K562 (cell line): ENCODE results near the gene ANKRD13A. TPM values are rescaled to one million over a fixed set of nuclear protein-coding genes. Genes with fewer than 3 reads are reported as not detected.

Experiments
- ATAC-seq: fragments of 200-7000 bp; cut with Tn5 transposase; 3 replicates; pipeline ENCODE4 v1.9.1; 2020; ENCODE audit warnings: moderate library complexity
- BruUV-seq: library from RNA; stranded (reverse); fragments of 400-500 nt; replicated peaks from 2 replicates; lab custom pipeline; 2021; lab: Mats Ljungman, UMichigan
- CTCF ChIA-PET: fragments of 300-600 bp; formaldehyde crosslinking; extraction: SDS; loops from one replicate; lab custom pipeline; 2021; ENCODE audit warnings: low intra/inter-chr PET ratio; lab: Yijun Ruan, JAX
- POLR2A ChIA-PET: fragments of 300-600, 350-650 bp; sonication (Branson Sonifier 250); formaldehyde crosslinking; extraction: SDS; loops from one replicate; lab custom pipeline; 2021; ENCODE audit warnings: antibody characterized with exemption, inconsistent platforms; lab: Yijun Ruan, JAX
- DNase-seq, 4 experiments: peaks; one replicate each; pipeline versions ENCODE4 v3.0.0 to v3.0.0-alpha.2; 2011 to 2018; ENCODE audit warnings: low spot score in 3 of 4, mixed read lengths in 3 of 4; ENCODE audit errors: extremely low read depth in 1 of 4
- FAIRE-seq: peaks from 2 replicates; lab custom pipeline; 2011; peaks lifted over from hg19 to GRCh38; lab: Jason Lieb, UNC
- H2AFZ ChIP-seq: 2 replicates; pipeline ENCODE4 v1.6.0; 2011; ENCODE audit warnings: low read depth, low read length, control low read depth, inconsistent platforms
- H3K27ac ChIP-seq: fragments of 200-600 bp; 3 replicates; pipeline ENCODE4 v1.8.0; 2011; ENCODE audit warnings: low read depth, mild to moderate bottlenecking, control low read depth, inconsistent platforms, low read length, moderate library complexity, mixed read lengths; ENCODE audit errors: extremely low read depth
- H3K27me3 ChIP-seq, 2 experiments: fragments of 300-600 bp in 1 of 2; 2 replicates in 1 of 2; 3 replicates in 1 of 2; pipeline versions ENCODE4 v1.6.0 to v1.8.0; 2011; ENCODE audit warnings: inconsistent platforms in 2 of 2, low read length in 2 of 2, mild to moderate bottlenecking in 1 of 2, mixed read lengths in 1 of 2, moderate library complexity in 1 of 2; ENCODE audit not compliant: control insufficient read depth in 2 of 2, insufficient read depth in 2 of 2
- H3K36me3 ChIP-seq: fragments of 300-600 bp; 3 replicates; pipeline ENCODE4 v1.8.0; 2011; ENCODE audit warnings: mild to moderate bottlenecking, low read length, inconsistent platforms; ENCODE audit not compliant: control insufficient read depth, insufficient read depth
- H3K4me1 ChIP-seq, 2 experiments: fragments of 200-600 bp in 1 of 2; replicated peaks in 1 of 2; 2 replicates in 1 of 2; 3 replicates in 1 of 2; pipeline versions ENCODE4 v1.5.1 to v1.8.0; 2011; ENCODE audit warnings: inconsistent platforms in 2 of 2, low read length in 2 of 2, mild to moderate bottlenecking in 1 of 2, mixed read lengths in 1 of 2, moderate library complexity in 1 of 2; ENCODE audit not compliant: control insufficient read depth in 2 of 2, insufficient read depth in 2 of 2
- H3K4me2 ChIP-seq: 2 replicates; pipeline ENCODE4 v1.6.1; 2011; ENCODE audit warnings: low read length, control low read depth, inconsistent platforms, mixed read lengths; ENCODE audit not compliant: insufficient read depth
- H3K4me3 ChIP-seq: fragments of 200-600 bp; sonication (generic), shearing (Covaris generic); 2 replicates; pipeline ENCODE4 v1.5.1; 2016; ENCODE audit warnings: control low read depth, inconsistent platforms
- H3K79me2 ChIP-seq: fragments of 200-600 bp; 3 replicates; pipeline ENCODE4 v1.8.0; 2011; ENCODE audit warnings: low read length, inconsistent platforms; ENCODE audit not compliant: control insufficient read depth, insufficient read depth
- H3K9ac ChIP-seq, 2 experiments: 2 replicates each; pipeline versions ENCODE4 v1.6.0 to v1.6.1; 2011; ENCODE audit warnings: low read depth in 2 of 2, low read length in 2 of 2, control low read depth in 1 of 2, inconsistent platforms in 1 of 2, mild to moderate bottlenecking in 1 of 2, mixed read lengths in 1 of 2; ENCODE audit not compliant: insufficient read depth in 1 of 2
- H3K9me1 ChIP-seq: one replicate; pipeline ENCODE4 v1.6.0; 2011; ENCODE audit warnings: inconsistent platforms, mild to moderate bottlenecking, low read length, moderate library complexity; ENCODE audit not compliant: control insufficient read depth, insufficient read depth
- H3K9me3 ChIP-seq: replicated peaks from 2 replicates; pipeline ENCODE4 v1.5.1; 2011; ENCODE audit warnings: low read depth, low read length, inconsistent platforms; ENCODE audit not compliant: control insufficient read depth, insufficient read depth
- H4K20me1 ChIP-seq: replicated peaks from 2 replicates; pipeline ENCODE4 v1.6.1; 2011; ENCODE audit warnings: low read length, inconsistent platforms, mixed read lengths; ENCODE audit not compliant: control insufficient read depth, insufficient read depth
- ARHGAP35 ChIP-seq: fragments of 450-650 bp; IDR thresholded peaks from 2 replicates; pipeline ENCODE4 v1.6.1; 2018; ENCODE audit not compliant: partially characterized antibody
- CREB5 ChIP-seq: fragments of 250-450 bp; sonication (Bioruptor Pico); IDR thresholded peaks from 2 replicates; pipeline ENCODE4 v1.5.0; 2020; ENCODE audit warnings: mild to moderate bottlenecking
- L3MBTL2 ChIP-seq: fragments of 450-650 bp; IDR thresholded peaks from 2 replicates; pipeline ENCODE4 v1.6.1; 2016; ENCODE audit warnings: mild to moderate bottlenecking, moderate library complexity
- LEF1 ChIP-seq: fragments of 450-650 bp; IDR thresholded peaks from 2 replicates; pipeline ENCODE4 v1.6.1; 2016; ENCODE audit warnings: mild to moderate bottlenecking
- MXI1 ChIP-seq: IDR thresholded peaks from 2 replicates; pipeline ENCODE4 v1.6.1; 2011; ENCODE audit warnings: low read depth, mild to moderate bottlenecking, improper control_type of control experiment, low read length
- NCOA6 ChIP-seq: fragments of 450-650 bp; IDR thresholded peaks from 2 replicates; pipeline ENCODE4 v1.6.1; 2017; ENCODE audit warnings: mild to moderate bottlenecking
- NR1H2 ChIP-seq: sonication (generic); formaldehyde crosslinking; IDR thresholded peaks from 2 replicates; pipeline ENCODE4 v1.4.0; 2020; ENCODE audit warnings: mild to moderate bottlenecking, missing genetic modification reagents
- SMAD2 ChIP-seq: fragments of 150-350 bp; IDR thresholded peaks from 2 replicates; pipeline ENCODE4 v1.6.1; 2014; ENCODE audit warnings: low read depth, mild to moderate bottlenecking, low read length
- SMARCE1 ChIP-seq: fragments of 450-650 bp; IDR thresholded peaks from 2 replicates; pipeline ENCODE4 v1.7.1; 2016; ENCODE audit warnings: mild to moderate bottlenecking
- TBL1XR1 ChIP-seq, 2 experiments: IDR thresholded peaks; 2 replicates each; pipeline ENCODE4 v1.6.1; 2012; ENCODE audit warnings: improper control_type of control experiment in 2 of 2, low read length in 2 of 2, mild to moderate bottlenecking in 1 of 2
- TEAD4 ChIP-seq, 2 experiments: sonication (generic) in 1 of 2; formaldehyde crosslinking in 1 of 2; IDR thresholded peaks; 2 replicates each; pipeline versions ENCODE4 v1.6.1 to v1.8.0; 2012 to 2022; ENCODE audit warnings: borderline replicate concordance in 1 of 2, inconsistent platforms in 1 of 2, low read length in 1 of 2, mild to moderate bottlenecking in 1 of 2, missing genetic modification reagents in 1 of 2
- ZNF274 ChIP-seq: IDR thresholded peaks from 2 replicates; pipeline ENCODE4 v1.6.1; 2011; ENCODE audit warnings: low read depth, mild to moderate bottlenecking, low read length, moderate library complexity, borderline replicate concordance
- WGBS: fragments of 100-300 bp; shearing (Covaris generic); methylation state at CpG from one replicate; pipeline ENCODE4 v1.1.6; 2016; ENCODE audit warnings: low coverage, mixed read lengths; ENCODE audit not compliant: insufficient coverage; ENCODE audit errors: missing lambda C conversion rate; 5-methylcytosine and 5-hydroxymethylcytosine counted together
- in situ Hi-C: fragments of 300-500 bp; cut with MboI; formaldehyde crosslinking; loops from 4 replicates; pipeline ENCODE4 v1.15.0; 2018; ENCODE audit warnings: inconsistent platforms, mixed read lengths
- intact Hi-C: fragments of 100-400 bp; cut with micrococcal nuclease; formaldehyde crosslinking; loops from 2 replicates; pipeline ENCODE4 v1.14.2; 2022
- polyA plus RNA-seq, 8 experiments: library from polyadenylated mRNA; depleted of rRNA in 4 of 8; stranded (reverse) in 5 of 8; unstranded in 3 of 8; fragments of >200 nt; fragmentation: Nextera tagmentation in 2 of 8; fragmentation: Illumina TruSeq in 1 of 8; extraction: Ambion mirVana in 2 of 8; extraction: Trizol in 1 of 8; gene quantifications; 2 replicates each; pipeline versions ENCODE4 v1.2.1 to v1.2.3, GENCODE V29; 2011 to 2014; ENCODE audit warnings: inconsistent platforms in 1 of 8, missing spikeins in 1 of 8
- total RNA-seq, 7 experiments: library from RNA; depleted of rRNA in 6 of 7; stranded (reverse); fragments of >200 nt in 6 of 7; fragmentation: Illumina TruSeq in 2 of 7; extraction: Trizol in 2 of 7; gene quantifications; 2 replicates each; pipeline versions ENCODE4 v1.2.1 to v1.2.3, GENCODE V29; 2011 to 2021; ENCODE audit warnings: low replicate concordance in 1 of 7

ANKRD13A gene
- total and polyA plus RNA-seq, 9 of the 15 experiments (the other 6 are each of a cell fraction or from before 2014, with no cell fraction given) = 5.0 to 55.0 (median 41.5) TPM

GRCh38 chr12:109988903-109989302 is 10.3 kb upstream of the ANKRD13A start (continued):
- TF ChIP-seq SMAD2 (no peak), SMARCE1 (no peak), ZNF274 (no peak), NCOA6 (no peak), ARHGAP35 (no peak), TBL1XR1 (IDR thresholded peaks at IDR 0.05; ENCODE audit: low read length in 2 of 2) (no peak), MXI1 (no peak), NR1H2 (CRISPR knock-in tag) (no peak)
- TF ChIP-seq, all 486 proteins: peak for 0

GRCh38 chr12:109989380-109989779 is 9.8 kb upstream of the ANKRD13A start:
- TF ChIP-seq SMARCE1 (no peak), CREB5 (no peak), L3MBTL2 (no peak), LEF1 (no peak), TEAD4 (IDR thresholded peaks at IDR 0.05; ENCODE audit: low read length) (no peak), TEAD4 (CRISPR knock-in tag; IDR thresholded peaks at IDR 0.05; ENCODE audit: borderline replicate concordance) (no peak)
- Histone ChIP-seq H3K4me1 (peaks cover 0 to 3% of the 10 kb centered on the region in 2 experiments; a peak in 3 of 5 replicates), H3K79me2 (peaks cover 20% of the 10 kb centered on the region), H3K9ac (no peak overlapping the region), H3K27ac (no peak overlapping the region), H3K4me2 (no peak overlapping the region), H3K27me3 (no peaks in the 10 kb centered on the region), H2AFZ (no peak overlapping the region), H3K36me3 (peaks cover 54% of the 10 kb centered on the region; the same call in 2 of the 3 replicates), H3K9me3 (no peaks in the 10 kb centered on the region), H3K4me3 (no peak overlapping the region), H4K20me1 (no peaks in the 10 kb centered on the region), H3K9me1 (no peaks in the 10 kb centered on the region)
- ChIA-PET CTCF (no interaction called here), POLR2A (no interaction called here)
- WGBS = 92% methylated on average over 5 of the region's 5 CpGs
- DNase-seq (no peak), FAIRE-seq (no peak), ATAC-seq (no peak)
- no TSS peak for BruUV-seq
- in situ Hi-C loops (no loop called here), intact Hi-C loops (no loop called here)
